GM23338 (cell line): Measurements from ENCODE around the gene PIP4K2B. TPM values are rescaled to one million over a fixed set of nuclear protein-coding genes. Genes with fewer than 3 reads are reported as not detected.

Experiments
- ATAC-seq: fragments of 200-7000 bp; cut with Tn5 transposase; 3 replicates; pipeline ENCODE4 v1.9.1; 2020
- DNase-seq: peaks from one replicate; pipeline ENCODE4 v3.0.0-alpha.2; 2015; ENCODE audit warnings: low spot score
- H2AFZ ChIP-seq: fragments of 200-600 bp; sonication (generic); 2 replicates; pipeline ENCODE4 v1.8.0; 2016; ENCODE audit warnings: antibody characterized with exemption, mild to moderate bottlenecking, moderate library complexity
- H3F3A ChIP-seq: fragments of 200-600 bp; sonication (generic); replicated peaks from 2 replicates; pipeline ENCODE4 v1.8.0; 2017; ENCODE audit warnings: antibody characterized with exemption, mixed run types, low read depth
- H3K27ac ChIP-seq: fragments of 200-600 bp; sonication (generic); 2 replicates; pipeline ENCODE4 v1.6.1; 2016; ENCODE audit warnings: low read depth
- H3K27me3 ChIP-seq: fragments of 200-600 bp; sonication (generic); 2 replicates; pipeline ENCODE4 v1.8.0; 2016; ENCODE audit warnings: mild to moderate bottlenecking, mixed run types, moderate library complexity; ENCODE audit not compliant: insufficient read depth
- H3K36me3 ChIP-seq: fragments of 200-600 bp; sonication (generic); 2 replicates; pipeline ENCODE4 v1.8.0; 2016; ENCODE audit warnings: mild to moderate bottlenecking; ENCODE audit not compliant: insufficient read depth
- H3K4me1 ChIP-seq: fragments of 200-600 bp; sonication (generic); 2 replicates; pipeline ENCODE4 v1.8.0; 2016; ENCODE audit warnings: mild to moderate bottlenecking, moderate library complexity; ENCODE audit not compliant: insufficient read depth
- H3K4me2 ChIP-seq: fragments of 200-600 bp; sonication (generic); 2 replicates; pipeline ENCODE4 v1.7.1; 2017; ENCODE audit warnings: mixed run types
- H3K4me3 ChIP-seq: fragments of 200-600 bp; sonication (generic); 2 replicates; pipeline ENCODE4 v1.6.1; 2016; ENCODE audit warnings: mixed run types
- H3K79me2 ChIP-seq: fragments of 200-600 bp; sonication (generic); replicated peaks from 2 replicates; pipeline ENCODE4 v1.8.0; 2017; ENCODE audit warnings: mild to moderate bottlenecking; ENCODE audit not compliant: insufficient read depth
- H3K9me2 ChIP-seq: fragments of 200-600 bp; sonication (generic); 2 replicates; pipeline ENCODE4 v1.8.0; 2017; ENCODE audit not compliant: insufficient read depth
- H4K20me1 ChIP-seq: fragments of 200-600 bp; sonication (generic); replicated peaks from 2 replicates; pipeline ENCODE4 v1.8.0; 2017; ENCODE audit warnings: mild to moderate bottlenecking; ENCODE audit not compliant: insufficient read depth
- H3K27ac Mint-ChIP-seq: 2 replicates; pipeline ENCODE4 v1.8.0; 2020; ENCODE audit warnings: inconsistent platforms, mild to moderate bottlenecking, moderate library complexity, mixed read lengths
- H3K27me3 Mint-ChIP-seq: 3 replicates; pipeline ENCODE4 v1.8.0; 2022; ENCODE audit warnings: low read depth, mild to moderate bottlenecking, moderate library complexity, mixed read lengths, inconsistent platforms; ENCODE audit not compliant: insufficient read depth, poor library complexity
- H3K36me3 Mint-ChIP-seq: 3 replicates; pipeline ENCODE4 v1.8.0; 2021; ENCODE audit warnings: low read depth, mild to moderate bottlenecking, inconsistent platforms, moderate library complexity, mixed read lengths
- H3K4me1 Mint-ChIP-seq: 3 replicates; pipeline ENCODE4 v1.8.0; 2020; ENCODE audit warnings: mild to moderate bottlenecking, inconsistent platforms, mixed read lengths
- H3K4me3 Mint-ChIP-seq: 3 replicates; pipeline ENCODE4 v1.8.0; 2021; ENCODE audit warnings: moderate library complexity, mild to moderate bottlenecking, inconsistent platforms, mixed read lengths
- H3K9me3 Mint-ChIP-seq: 3 replicates; pipeline ENCODE4 v1.8.0; 2020; ENCODE audit warnings: moderate library complexity, mild to moderate bottlenecking, inconsistent platforms, mixed read lengths
- CREB1 ChIP-seq: fragments of 250-450 bp; sonication (Bioruptor Pico); IDR thresholded peaks from 2 replicates; pipeline ENCODE4 v1.5.0; 2020; ENCODE audit warnings: low read depth, mild to moderate bottlenecking, moderate library complexity
- EZH2 ChIP-seq: fragments of 200-600 bp; sonication (generic); IDR thresholded peaks from one replicate; pipeline ENCODE4 v1.8.0; 2017; ENCODE audit warnings: antibody characterized with exemption, mild to moderate bottlenecking, low read depth; ENCODE audit not compliant: unreplicated experiment
- EZH2phosphoT487 ChIP-seq: fragments of 200-600 bp; sonication (generic); IDR thresholded peaks from one replicate; pipeline ENCODE4 v1.8.1; 2018; ENCODE audit warnings: antibody characterized with exemption; ENCODE audit not compliant: unreplicated experiment
- POLR2AphosphoS5 ChIP-seq: IDR thresholded peaks from 2 replicates; pipeline ENCODE4 v1.6.1; 2016; ENCODE audit warnings: antibody characterized with exemption, low read depth
- ZNF331 ChIP-seq: fragments of 250-450 bp; sonication (Bioruptor Pico); IDR thresholded peaks from 2 replicates; pipeline ENCODE4 v1.5.0; 2020; ENCODE audit warnings: low read depth, mild to moderate bottlenecking, moderate library complexity
- polyA plus RNA-seq: library from polyadenylated mRNA; unstranded; fragments of >200 nt; fragmentation: Nextera tagmentation; extraction: Ambion mirVana; gene quantifications from 2 replicates; pipeline ENCODE4 v1.2.1, GENCODE V29; 2016
- total RNA-seq: library from RNA; depleted of rRNA; stranded (reverse); fragments of >200 nt; shearing (Covaris generic); gene quantifications from 2 replicates; pipeline ENCODE4 v1.2.3, GENCODE V29; 2014
- TF ChIP-seq, protein P1 (sequence below), 2 experiments: fragments of 200-600 bp in 1 of 2; sonication (generic) in 1 of 2; conservative IDR thresholded peaks; 2 replicates each; pipeline versions ENCODE4 v1.5.1 to v1.6.1; 2016 to 2017; ENCODE audit warnings: antibody characterized with exemption in 2 of 2, low read depth in 2 of 2, mild to moderate bottlenecking in 2 of 2, moderate library complexity in 1 of 2
- TF ChIP-seq, protein P2 (sequence below): IDR thresholded peaks from 2 replicates; pipeline ENCODE4 v1.6.1; 2016; ENCODE audit warnings: antibody characterized with exemption
- TF ChIP-seq, protein P3 (sequence below): fragments of 250-450 bp; sonication (Bioruptor Pico); IDR thresholded peaks from 2 replicates; pipeline ENCODE4 v1.5.0; 2020; ENCODE audit warnings: mild to moderate bottlenecking, moderate library complexity

The PIP4K2B gene
- total and polyA plus RNA-seq, 2 experiments from 2014 or later: 9.5 to 43.4 TPM

DNA sequence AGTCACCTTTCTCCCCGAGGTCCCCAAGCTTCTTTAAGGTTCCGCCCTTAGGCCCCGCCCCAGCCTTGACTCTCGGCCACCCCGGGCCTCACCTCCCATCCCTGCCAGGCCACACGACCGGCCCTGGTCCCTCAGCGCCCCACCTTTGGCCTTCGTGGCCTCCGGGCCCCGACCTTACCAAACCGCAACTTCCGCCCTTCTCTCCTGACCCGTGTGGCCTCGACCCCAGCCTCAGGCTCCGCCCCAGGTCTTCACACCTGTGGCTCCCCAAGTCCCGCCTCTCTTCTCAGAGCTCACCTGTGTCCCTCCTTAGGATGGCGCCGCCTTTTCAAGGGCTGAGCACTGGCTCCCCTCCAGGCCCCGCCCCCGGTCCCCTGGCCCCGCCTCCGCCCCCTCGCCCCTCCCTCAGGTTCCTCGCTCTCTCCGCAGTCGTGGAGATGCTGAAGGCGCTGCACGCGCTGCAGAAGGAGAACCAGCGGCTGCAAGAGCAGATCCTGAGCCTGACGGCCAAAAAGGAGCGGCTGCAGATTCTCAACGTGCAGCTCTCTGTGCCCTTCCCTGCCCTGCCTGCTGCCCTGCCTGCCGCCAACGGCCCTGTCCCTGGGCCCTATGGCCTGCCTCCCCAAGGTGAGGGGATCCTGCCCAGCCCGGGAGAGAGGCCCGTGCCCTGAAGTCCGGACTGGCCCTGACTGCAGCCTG lies 79.3 kb downstream of the PIP4K2B start:
- ATAC-seq (peak; percentile 79), DNase-seq (peak; percentile 98)
- peaks cover 29% of the 10 kb centered on the region for H3K27me3 Mint-ChIP-seq
- peak overlapping the region; percentile 57 for H3K4me3 Mint-ChIP-seq
- H3K36me3 ChIP-seq: no peaks in the 10 kb centered on the region
- peaks cover 9% of the 10 kb centered on the region for H3F3A ChIP-seq
- H3K27ac Mint-ChIP-seq: no peak overlapping the region
- peaks cover 31% of the 10 kb centered on the region for H3K27me3 ChIP-seq
- H3K27ac ChIP-seq: no peak overlapping the region
- no peaks in the 10 kb centered on the region for H3K9me2 ChIP-seq
- H3K79me2 ChIP-seq: no peaks in the 10 kb centered on the region
- peak overlapping the region; percentile 71 for H3K4me2 ChIP-seq
- H4K20me1 ChIP-seq: no peaks in the 10 kb centered on the region
- peak overlapping the region; percentile 94 for H2AFZ ChIP-seq
- peaks cover 8% of the 10 kb centered on the region; the same call in 1 of the 2 replicates for H3K4me1 ChIP-seq
- peak overlapping the region; percentile 43 for H3K4me3 ChIP-seq
- TF ChIP-seq, protein P1, sequence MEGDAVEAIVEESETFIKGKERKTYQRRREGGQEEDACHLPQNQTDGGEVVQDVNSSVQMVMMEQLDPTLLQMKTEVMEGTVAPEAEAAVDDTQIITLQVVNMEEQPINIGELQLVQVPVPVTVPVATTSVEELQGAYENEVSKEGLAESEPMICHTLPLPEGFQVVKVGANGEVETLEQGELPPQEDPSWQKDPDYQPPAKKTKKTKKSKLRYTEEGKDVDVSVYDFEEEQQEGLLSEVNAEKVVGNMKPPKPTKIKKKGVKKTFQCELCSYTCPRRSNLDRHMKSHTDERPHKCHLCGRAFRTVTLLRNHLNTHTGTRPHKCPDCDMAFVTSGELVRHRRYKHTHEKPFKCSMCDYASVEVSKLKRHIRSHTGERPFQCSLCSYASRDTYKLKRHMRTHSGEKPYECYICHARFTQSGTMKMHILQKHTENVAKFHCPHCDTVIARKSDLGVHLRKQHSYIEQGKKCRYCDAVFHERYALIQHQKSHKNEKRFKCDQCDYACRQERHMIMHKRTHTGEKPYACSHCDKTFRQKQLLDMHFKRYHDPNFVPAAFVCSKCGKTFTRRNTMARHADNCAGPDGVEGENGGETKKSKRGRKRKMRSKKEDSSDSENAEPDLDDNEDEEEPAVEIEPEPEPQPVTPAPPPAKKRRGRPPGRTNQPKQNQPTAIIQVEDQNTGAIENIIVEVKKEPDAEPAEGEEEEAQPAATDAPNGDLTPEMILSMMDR (conservative IDR thresholded peaks at IDR 0.05; ENCODE audit: low read depth in 2 of 2): no peak
- TF ChIP-seq, protein P2, sequence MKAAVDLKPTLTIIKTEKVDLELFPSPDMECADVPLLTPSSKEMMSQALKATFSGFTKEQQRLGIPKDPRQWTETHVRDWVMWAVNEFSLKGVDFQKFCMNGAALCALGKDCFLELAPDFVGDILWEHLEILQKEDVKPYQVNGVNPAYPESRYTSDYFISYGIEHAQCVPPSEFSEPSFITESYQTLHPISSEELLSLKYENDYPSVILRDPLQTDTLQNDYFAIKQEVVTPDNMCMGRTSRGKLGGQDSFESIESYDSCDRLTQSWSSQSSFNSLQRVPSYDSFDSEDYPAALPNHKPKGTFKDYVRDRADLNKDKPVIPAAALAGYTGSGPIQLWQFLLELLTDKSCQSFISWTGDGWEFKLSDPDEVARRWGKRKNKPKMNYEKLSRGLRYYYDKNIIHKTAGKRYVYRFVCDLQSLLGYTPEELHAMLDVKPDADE: no peak
- TF ChIP-seq EZH2 (no peak), EZH2phosphoT487 (no peak), ZNF331 (CRISPR knock-in tag) (no peak), POLR2AphosphoS5 (0 out of 2 replicates have a peak, but pooled peaks have one; percentile 37), CREB1 (no peak)
- TF ChIP-seq, protein P3, sequence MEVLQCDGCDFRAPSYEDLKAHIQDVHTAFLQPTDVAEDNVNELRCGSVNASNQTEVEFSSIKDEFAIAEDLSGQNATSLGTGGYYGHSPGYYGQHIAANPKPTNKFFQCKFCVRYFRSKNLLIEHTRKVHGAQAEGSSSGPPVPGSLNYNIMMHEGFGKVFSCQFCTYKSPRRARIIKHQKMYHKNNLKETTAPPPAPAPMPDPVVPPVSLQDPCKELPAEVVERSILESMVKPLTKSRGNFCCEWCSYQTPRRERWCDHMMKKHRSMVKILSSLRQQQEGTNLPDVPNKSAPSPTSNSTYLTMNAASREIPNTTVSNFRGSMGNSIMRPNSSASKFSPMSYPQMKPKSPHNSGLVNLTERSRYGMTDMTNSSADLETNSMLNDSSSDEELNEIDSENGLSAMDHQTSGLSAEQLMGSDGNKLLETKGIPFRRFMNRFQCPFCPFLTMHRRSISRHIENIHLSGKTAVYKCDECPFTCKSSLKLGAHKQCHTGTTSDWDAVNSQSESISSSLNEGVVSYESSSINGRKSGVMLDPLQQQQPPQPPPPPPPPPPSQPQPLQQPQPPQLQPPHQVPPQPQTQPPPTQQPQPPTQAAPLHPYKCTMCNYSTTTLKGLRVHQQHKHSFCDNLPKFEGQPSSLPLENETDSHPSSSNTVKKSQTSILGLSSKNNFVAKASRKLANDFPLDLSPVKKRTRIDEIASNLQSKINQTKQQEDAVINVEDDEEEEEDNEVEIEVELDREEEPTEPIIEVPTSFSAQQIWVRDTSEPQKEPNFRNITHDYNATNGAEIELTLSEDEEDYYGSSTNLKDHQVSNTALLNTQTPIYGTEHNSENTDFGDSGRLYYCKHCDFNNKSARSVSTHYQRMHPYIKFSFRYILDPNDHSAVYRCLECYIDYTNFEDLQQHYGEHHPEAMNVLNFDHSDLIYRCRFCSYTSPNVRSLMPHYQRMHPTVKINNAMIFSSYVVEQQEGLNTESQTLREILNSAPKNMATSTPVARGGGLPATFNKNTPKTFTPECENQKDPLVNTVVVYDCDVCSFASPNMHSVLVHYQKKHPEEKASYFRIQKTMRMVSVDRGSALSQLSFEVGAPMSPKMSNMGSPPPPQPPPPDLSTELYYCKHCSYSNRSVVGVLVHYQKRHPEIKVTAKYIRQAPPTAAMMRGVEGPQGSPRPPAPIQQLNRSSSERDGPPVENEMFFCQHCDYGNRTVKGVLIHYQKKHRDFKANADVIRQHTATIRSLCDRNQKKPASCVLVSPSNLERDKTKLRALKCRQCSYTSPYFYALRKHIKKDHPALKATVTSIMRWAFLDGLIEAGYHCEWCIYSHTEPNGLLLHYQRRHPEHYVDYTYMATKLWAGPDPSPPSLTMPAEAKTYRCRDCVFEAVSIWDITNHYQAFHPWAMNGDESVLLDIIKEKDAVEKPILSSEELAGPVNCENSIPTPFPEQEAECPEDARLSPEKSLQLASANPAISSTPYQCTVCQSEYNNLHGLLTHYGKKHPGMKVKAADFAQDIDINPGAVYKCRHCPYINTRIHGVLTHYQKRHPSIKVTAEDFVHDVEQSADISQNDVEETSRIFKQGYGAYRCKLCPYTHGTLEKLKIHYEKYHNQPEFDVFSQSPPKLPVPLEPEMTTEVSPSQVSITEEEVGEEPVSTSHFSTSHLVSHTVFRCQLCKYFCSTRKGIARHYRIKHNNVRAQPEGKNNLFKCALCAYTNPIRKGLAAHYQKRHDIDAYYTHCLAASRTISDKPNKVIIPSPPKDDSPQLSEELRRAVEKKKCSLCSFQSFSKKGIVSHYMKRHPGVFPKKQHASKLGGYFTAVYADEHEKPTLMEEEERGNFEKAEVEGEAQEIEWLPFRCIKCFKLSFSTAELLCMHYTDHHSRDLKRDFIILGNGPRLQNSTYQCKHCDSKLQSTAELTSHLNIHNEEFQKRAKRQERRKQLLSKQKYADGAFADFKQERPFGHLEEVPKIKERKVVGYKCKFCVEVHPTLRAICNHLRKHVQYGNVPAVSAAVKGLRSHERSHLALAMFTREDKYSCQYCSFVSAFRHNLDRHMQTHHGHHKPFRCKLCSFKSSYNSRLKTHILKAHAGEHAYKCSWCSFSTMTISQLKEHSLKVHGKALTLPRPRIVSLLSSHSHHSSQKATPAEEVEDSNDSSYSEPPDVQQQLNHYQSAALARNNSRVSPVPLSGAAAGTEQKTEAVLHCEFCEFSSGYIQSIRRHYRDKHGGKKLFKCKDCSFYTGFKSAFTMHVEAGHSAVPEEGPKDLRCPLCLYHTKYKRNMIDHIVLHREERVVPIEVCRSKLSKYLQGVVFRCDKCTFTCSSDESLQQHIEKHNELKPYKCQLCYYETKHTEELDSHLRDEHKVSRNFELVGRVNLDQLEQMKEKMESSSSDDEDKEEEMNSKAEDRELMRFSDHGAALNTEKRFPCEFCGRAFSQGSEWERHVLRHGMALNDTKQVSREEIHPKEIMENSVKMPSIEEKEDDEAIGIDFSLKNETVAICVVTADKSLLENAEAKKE: no peak
- no peaks in the 10 kb centered on the region; the same call in 2 of the 3 replicates for H3K9me3 Mint-ChIP-seq
- H3K4me1 Mint-ChIP-seq: peaks cover 50% of the 10 kb centered on the region
- peaks cover 7% of the 10 kb centered on the region; the same call in 1 of the 3 replicates for H3K36me3 Mint-ChIP-seq
